ENCODE results near the gene NTSR1. TPM values are rescaled to one million over a fixed set of nuclear protein-coding genes. Genes with fewer than 3 reads are reported as not detected.
A peak's percentile ranks its signal among the peaks of the same experiment; 100 is the strongest.

NTSR1 gene
- total and polyA plus RNA-seq, 2 of the 13 experiments (the other 11 are each of a cell fraction or from before 2014, with no cell fraction given), result 0.09 to 0.12 TPM

GRCh38 chr20:62799036-62799435, 90.4 kb downstream of the NTSR1 start:
- 95% methylated on average over 7 of the region's 8 CpGs for WGBS (ENCODE audit: low lambda C conversion rate)
- intact Hi-C loops (cut with micrococcal nuclease; ENCODE audit: unreplicated experiment) (loop anchor here (10.0 kb wide), 1 partner anchor 424 kb away; no protein-coding TSS in a partner anchor), in situ Hi-C loops (cut with HindIII; ENCODE audit: extremely low pct_ligation_motif_present, low pct_unique_long_range_greater_than_20kb) (loop anchor here (25.0 kb wide), 1 partner anchor 287 kb away; no protein-coding TSS in a partner anchor)
- Histone ChIP-seq H3K9ac (ENCODE audit: insufficient read depth, low read depth, low read length) (no peak overlapping the region), H3K4me3 (replicated peaks in 1 of 3; ENCODE audit: insufficient read depth in 1 of 3, low read depth in 2 of 3, low read length in 3 of 3) (no peak overlapping the region), H2AFZ (ENCODE audit: low read length) (no peak overlapping the region), H3K9me3 (ENCODE audit: low read length) (no peaks in the 10 kb centered on the region), H4K20me1 (ENCODE audit: insufficient read depth, low read length) (peaks cover 5% of the 10 kb centered on the region; the same call in 1 of the 2 replicates), H3K27ac (ENCODE audit: extremely low read length, insufficient read depth, low read length) (no peak overlapping the region), H3K4me2 (ENCODE audit: low read depth, low read length) (no peak overlapping the region), H3K4me1 (ENCODE audit: insufficient read depth, low read length) (peaks cover 32% of the 10 kb centered on the region), H3K27me3 (ENCODE audit: control insufficient read depth in 1 of 2, insufficient read depth in 2 of 2, low read length in 2 of 2) (no peaks in the 10 kb centered on the region), H3K79me2 (ENCODE audit: insufficient read depth, low read length) (peaks cover 8% of the 10 kb centered on the region), H3K36me3 (replicated peaks in 1 of 2; ENCODE audit: control insufficient read depth in 1 of 2, insufficient read depth in 2 of 2, low read length in 2 of 2) (peaks cover 27 to 36% of the 10 kb centered on the region in 2 experiments)
- no peak for ATAC-seq
- no peak for FAIRE-seq
- no peak for DNase-seq (ENCODE audit: low spot score)
- CTCF ChIA-PET (ENCODE audit: low intra/inter-chr PET ratio, low total read pairs), result no interaction called here
- TF ChIP-seq TCF12 (IDR thresholded peaks at IDR 0.05) (no peak), TCF12 (CRISPR knock-in tag; IDR thresholded peaks at IDR 0.05) (no peak), AGO2 (optimal IDR thresholded peaks at IDR 0.05; ENCODE audit: low read depth, low read length) (peak; percentile 76), ZNF143 (CRISPR knock-in tag; IDR thresholded peaks at IDR 0.05) (no peak), SAFB2 (CRISPR knock-in tag; IDR thresholded peaks at IDR 0.05; ENCODE audit: borderline replicate concordance, low read depth) (no peak)
- POLR2A ChIA-PET, result interaction anchor here (0.8 kb wide), 1 partner anchor 24 kb away, joined by 4 read pairs; no protein-coding TSS in a partner anchor
- no TSS peak for BruUV-seq (replicated peaks)

DNA sequence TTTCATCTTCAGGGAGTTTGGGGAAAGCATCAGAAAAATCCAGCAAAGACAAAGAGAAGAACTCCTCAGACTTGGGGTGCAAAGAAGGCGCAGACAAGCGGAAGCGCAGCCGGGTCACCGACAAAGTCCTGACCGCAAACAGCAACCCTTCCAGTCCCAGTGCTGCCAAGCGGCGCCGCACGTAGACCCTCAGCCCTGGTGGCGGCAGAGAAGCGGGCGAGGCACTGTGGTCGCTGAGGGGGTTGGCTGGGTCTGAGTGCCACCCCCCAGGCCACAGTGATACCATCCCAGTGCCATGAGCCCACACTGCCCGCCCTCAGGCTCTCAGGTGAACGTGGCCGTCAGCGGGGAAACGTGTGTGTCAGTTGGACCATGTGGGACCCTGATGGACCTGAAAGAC, 90.8 kb downstream of the NTSR1 start:
- in situ Hi-C loops (cut with HindIII; ENCODE audit: extremely low pct_ligation_motif_present, low pct_unique_long_range_greater_than_20kb), result loop anchor here (25.0 kb wide), 1 partner anchor 287 kb away; no protein-coding TSS in a partner anchor
- peaks cover 36% of the 10 kb centered on the region for H3K4me1 ChIP-seq (ENCODE audit: insufficient read depth, low read length)
- DNase-seq (ENCODE audit: low spot score), result no peak
- BruUV-seq (replicated peaks), result TSS peak; percentile 44
- H2AFZ ChIP-seq (ENCODE audit: low read length), result no peak overlapping the region
- no peaks in the 10 kb centered on the region for H3K27me3 ChIP-seq (ENCODE audit: control insufficient read depth in 1 of 2, insufficient read depth in 2 of 2, low read length in 2 of 2)
- ATAC-seq, result no peak
- H3K36me3 ChIP-seq (replicated peaks in 1 of 2; ENCODE audit: control insufficient read depth in 1 of 2, insufficient read depth in 2 of 2, low read length in 2 of 2), result peaks cover 27 to 36% of the 10 kb centered on the region in 2 experiments
- H3K27ac ChIP-seq (ENCODE audit: extremely low read length, insufficient read depth, low read length), result no peak overlapping the region
- no peak for TF ChIP-seq HOXA5 (CRISPR knock-in tag; IDR thresholded peaks at IDR 0.05)
- peak; percentile 79 for TF ChIP-seq AGO2 (optimal IDR thresholded peaks at IDR 0.05; ENCODE audit: low read depth, low read length)
- 0 out of 2 replicates have a peak, but pooled peaks have one; percentile 25 for TF ChIP-seq NFKB2 (CRISPR knock-in tag; IDR thresholded peaks at IDR 0.05; ENCODE audit: borderline replicate concordance)
- peak; percentile 16; the same call in 1 of the 2 replicates for TF ChIP-seq HOXA3 (CRISPR knock-in tag; IDR thresholded peaks at IDR 0.05)
- TF ChIP-seq RBFOX2 (IDR thresholded peaks at IDR 0.05; ENCODE audit: low read depth, low read length), result peak; percentile 65
- ChIA-PET POLR2A (no interaction called here), CTCF (ENCODE audit: low intra/inter-chr PET ratio, low total read pairs) (interaction anchor here (0.8 kb wide), 1 partner anchor 9 kb away, joined by 3 read pairs; no protein-coding TSS in a partner anchor)
- WGBS (ENCODE audit: low lambda C conversion rate), result 98% methylated on average over 19 of the region's 19 CpGs
- intact Hi-C loops (cut with micrococcal nuclease; ENCODE audit: unreplicated experiment), result loop anchor here (10.0 kb wide), 1 partner anchor 425 kb away; no protein-coding TSS in a partner anchor
- H3K79me2 ChIP-seq (ENCODE audit: insufficient read depth, low read length), result peaks cover 8% of the 10 kb centered on the region
- peaks cover 5% of the 10 kb centered on the region; the same call in 1 of the 2 replicates for H4K20me1 ChIP-seq (ENCODE audit: insufficient read depth, low read length)
- no peaks in the 10 kb centered on the region for H3K9me3 ChIP-seq (ENCODE audit: low read length)
- no peak overlapping the region for H3K4me3 ChIP-seq (replicated peaks in 1 of 3; ENCODE audit: insufficient read depth in 1 of 3, low read depth in 2 of 3, low read length in 3 of 3)
- FAIRE-seq, result no peak
- H3K4me2 ChIP-seq (ENCODE audit: low read depth, low read length), result no peak overlapping the region
- H3K9ac ChIP-seq (ENCODE audit: insufficient read depth, low read depth, low read length), result no peak overlapping the region
